Body of pancreas (tissue), 4 donors: Measurements from ENCODE around the gene MROH8.
A peak's percentile ranks its signal among the peaks of the same experiment; 100 is the strongest.

Source experiments
- POLR2A ChIP-seq, 3 donors: fragments of 450-650 bp; IDR thresholded peaks; one replicate each; pipeline ENCODE4 v1.6.1; 2016; ENCODE audit warnings: antibody characterized with exemption in 3 of 3, mild to moderate bottlenecking in 2 of 3
- TF ChIP-seq, protein P1 (sequence below), 7 experiments: fragments of 450-650 bp in 4 of 7; fragments of 200-600 bp in 3 of 7; sonication (generic) in 3 of 7; IDR thresholded peaks; one replicate each; pipeline ENCODE4 v1.5.1; 2016 to 2019; ENCODE audit warnings: antibody characterized with exemption in 7 of 7

DNA sequence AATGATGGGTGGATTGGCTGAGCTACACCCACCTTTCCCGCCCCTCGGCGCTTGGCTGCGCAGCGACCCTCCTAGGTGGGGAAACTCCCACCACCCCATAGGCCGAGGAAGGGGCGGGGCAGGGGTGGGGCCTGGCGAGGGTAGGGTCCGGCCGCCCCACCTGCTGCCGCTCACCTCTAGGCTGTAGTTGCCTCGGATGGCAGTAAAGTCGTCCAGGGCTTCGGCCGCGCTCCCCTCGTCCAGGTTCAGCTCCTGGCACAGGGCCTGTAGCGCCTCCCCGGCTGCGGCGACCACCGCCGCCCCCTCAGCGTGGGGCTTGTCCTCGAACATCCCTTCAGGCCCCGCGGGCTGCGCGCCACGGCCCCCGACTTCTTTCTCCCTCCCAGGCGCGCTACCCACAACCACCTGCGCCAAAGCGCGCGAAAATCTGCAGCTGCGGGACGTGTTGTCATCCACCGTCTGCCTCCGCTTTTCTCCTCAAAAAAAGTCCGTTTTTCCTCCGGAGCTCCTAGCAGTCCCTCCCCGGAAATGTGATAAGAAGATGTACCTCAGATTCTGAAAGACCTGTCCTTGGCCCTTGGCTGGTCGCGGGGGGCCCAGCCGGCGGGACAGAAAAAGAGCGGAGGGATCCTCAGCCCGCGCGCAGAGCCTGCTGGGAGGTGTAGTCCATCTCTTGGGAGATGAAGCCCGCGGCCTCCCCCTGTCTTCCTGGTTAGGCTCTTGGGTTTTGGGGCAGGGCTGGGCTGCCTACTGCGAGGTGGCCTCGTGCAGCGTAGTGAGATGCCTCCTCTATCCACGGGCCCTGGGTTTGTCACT, 83.5 kb downstream of the MROH8 start, which contains the start of gene RBL1:
- TF ChIP-seq POLR2A (IDR thresholded peaks at IDR 0.05): peak; percentile 37 to 62 (median 50)
- TF ChIP-seq, protein P1, sequence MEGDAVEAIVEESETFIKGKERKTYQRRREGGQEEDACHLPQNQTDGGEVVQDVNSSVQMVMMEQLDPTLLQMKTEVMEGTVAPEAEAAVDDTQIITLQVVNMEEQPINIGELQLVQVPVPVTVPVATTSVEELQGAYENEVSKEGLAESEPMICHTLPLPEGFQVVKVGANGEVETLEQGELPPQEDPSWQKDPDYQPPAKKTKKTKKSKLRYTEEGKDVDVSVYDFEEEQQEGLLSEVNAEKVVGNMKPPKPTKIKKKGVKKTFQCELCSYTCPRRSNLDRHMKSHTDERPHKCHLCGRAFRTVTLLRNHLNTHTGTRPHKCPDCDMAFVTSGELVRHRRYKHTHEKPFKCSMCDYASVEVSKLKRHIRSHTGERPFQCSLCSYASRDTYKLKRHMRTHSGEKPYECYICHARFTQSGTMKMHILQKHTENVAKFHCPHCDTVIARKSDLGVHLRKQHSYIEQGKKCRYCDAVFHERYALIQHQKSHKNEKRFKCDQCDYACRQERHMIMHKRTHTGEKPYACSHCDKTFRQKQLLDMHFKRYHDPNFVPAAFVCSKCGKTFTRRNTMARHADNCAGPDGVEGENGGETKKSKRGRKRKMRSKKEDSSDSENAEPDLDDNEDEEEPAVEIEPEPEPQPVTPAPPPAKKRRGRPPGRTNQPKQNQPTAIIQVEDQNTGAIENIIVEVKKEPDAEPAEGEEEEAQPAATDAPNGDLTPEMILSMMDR (IDR thresholded peaks at IDR 0.05): peak in 4 of 7 experiments; percentile 31 to 39 (median 38)
